ENCODE results near the gene TMEM41B.
"Not testable (repeated sequence)": the region's sequence is repeated elsewhere in the genome, so short reads cannot be mapped to it uniquely, and the experiment has no call there.

TMEM41B gene

DNA sequence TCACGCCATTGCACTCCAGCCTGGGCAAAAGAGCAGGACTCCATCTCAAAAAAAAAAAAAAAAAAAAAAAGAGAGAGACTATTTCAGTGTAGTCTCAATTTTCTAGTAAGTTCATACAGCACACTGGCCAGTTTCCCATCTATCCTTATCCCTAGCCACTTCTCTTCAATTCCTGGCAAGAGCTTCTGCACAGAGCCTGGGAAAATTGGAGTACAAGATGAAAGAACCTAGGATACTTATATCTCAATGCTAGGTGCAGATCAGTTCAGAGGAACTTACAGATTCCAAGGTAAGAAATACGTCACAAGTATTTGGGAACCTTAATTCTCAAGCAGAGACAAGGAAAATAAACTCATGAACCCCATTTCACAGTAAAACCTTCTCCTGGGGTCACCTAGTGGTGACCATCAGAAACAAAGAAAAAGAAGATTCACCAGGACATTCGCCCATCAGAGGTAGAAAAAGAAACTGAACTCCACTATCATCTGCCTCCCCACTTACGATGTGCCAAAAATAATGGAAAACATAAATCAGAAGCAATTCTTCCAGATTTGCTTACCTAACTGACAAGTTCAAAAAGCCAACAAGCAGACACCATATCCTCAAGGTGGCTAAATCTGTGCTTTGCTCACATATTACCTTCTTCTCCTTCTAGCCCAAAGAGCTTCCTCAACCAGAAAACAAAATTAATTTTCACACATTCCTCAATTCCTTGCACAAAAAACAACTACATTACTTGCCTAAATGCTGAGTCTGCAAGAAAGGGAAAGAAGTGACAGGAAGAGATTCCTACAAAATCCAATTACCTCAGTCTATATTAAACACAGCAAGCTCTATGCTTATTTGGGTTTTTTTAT lies 54.2 kb downstream of the TMEM41B start:
- no peak overlapping the region for H3K4me3 ChIP-seq
- TF ChIP-seq Cebpa-rat (IDR thresholded peaks at IDR 0.05): no peak
- H3K9ac ChIP-seq: peak overlapping the region in 3 of 11 experiments; percentile 6 to 31 (median 9); a peak in 3 of 22 replicates
- H3K27me3 ChIP-seq: no peaks in the 10 kb centered on the region
- H4K20me1 ChIP-seq: peaks cover 68 to 84% (median 78%) of the 10 kb centered on the region in 11 experiments
- H3K9me3 ChIP-seq (replicated peaks in 1 of 11): peaks cover 0 to 8% (median 0%) of the 10 kb centered on the region in 11 experiments; a peak in 6 of 22 replicates
- H3K4me2 ChIP-seq: peak overlapping the region; percentile 72 to 95 (median 84)
- H3K36me3 ChIP-seq: peaks cover 5 to 30% (median 20%) of the 10 kb centered on the region in 11 experiments; a peak in 21 of 22 replicates
- H3K27ac ChIP-seq: peak overlapping the region in 8 of 11 experiments; percentile 12 to 99 (median 28); a peak in 7 of 22 replicates
- H3K4me1 ChIP-seq: peaks cover 34 to 43% (median 39%) of the 10 kb centered on the region in 10 experiments

DNA sequence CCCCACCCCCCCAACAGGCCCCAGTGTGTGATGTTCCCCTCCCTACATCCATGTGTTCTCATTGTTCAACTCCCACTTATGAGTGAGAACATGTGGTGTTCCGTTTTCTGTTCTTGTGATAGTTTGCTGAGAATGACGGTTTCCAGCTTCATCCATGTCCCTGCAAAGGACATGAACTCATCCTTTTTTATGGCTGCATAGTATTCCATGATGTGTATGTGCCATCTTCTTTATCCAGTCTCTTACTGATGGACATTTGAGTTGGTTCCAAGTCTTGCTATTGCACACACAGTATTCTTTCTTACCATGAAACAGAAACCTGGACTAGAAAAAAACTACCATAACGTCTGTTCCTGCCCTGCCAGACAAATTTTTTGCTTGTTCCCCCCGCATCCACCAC lies 56.1 kb downstream of the TMEM41B start:
- H4K20me1 ChIP-seq: peaks cover 87 to 99% (median 96%) of the 10 kb centered on the region in 11 experiments
- H3K27ac ChIP-seq: not testable (repeated sequence)

DNA sequence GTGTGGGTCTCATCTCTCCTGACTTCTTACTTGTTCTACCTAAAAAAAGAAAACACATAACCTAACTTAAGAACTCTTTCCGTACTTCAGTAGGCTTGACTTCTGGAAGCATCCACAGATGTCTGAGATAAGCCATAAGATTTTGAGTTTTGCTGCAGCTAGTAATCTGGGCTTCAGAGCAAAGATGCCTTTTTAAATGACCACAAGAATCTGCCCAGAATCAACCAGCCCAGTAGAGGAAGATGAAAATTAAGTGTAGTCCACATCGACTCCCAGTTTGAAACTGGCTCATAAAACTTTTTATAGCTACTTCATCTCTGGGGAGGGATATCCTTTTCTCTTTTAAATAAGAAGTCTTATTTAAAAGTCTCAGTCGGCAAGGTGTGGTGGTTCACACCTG lies 60.0 kb downstream of the TMEM41B start:
- TF ChIP-seq Cebpa-rat (IDR thresholded peaks at IDR 0.05): no peak
- Histone ChIP-seq H3K4me1 (peaks cover 31 to 58% (median 46%) of the 10 kb centered on the region in 10 experiments), H4K20me1 (peaks cover 93 to 99% (median 98%) of the 10 kb centered on the region in 11 experiments)

More for the DNA sequence above, 56.1 kb downstream of the TMEM41B start:
- peaks cover 39 to 58% (median 48%) of the 10 kb centered on the region in 10 experiments for H3K4me1 ChIP-seq
- not testable (repeated sequence) for H3K4me3 ChIP-seq; H3K27me3 ChIP-seq; H3K9ac ChIP-seq; H3K9me3 ChIP-seq (replicated peaks in 1 of 11); H3K4me2 ChIP-seq
- peaks cover 5 to 46% (median 27%) of the 10 kb centered on the region in 11 experiments; a peak in 21 of 22 replicates for H3K36me3 ChIP-seq

DNA sequence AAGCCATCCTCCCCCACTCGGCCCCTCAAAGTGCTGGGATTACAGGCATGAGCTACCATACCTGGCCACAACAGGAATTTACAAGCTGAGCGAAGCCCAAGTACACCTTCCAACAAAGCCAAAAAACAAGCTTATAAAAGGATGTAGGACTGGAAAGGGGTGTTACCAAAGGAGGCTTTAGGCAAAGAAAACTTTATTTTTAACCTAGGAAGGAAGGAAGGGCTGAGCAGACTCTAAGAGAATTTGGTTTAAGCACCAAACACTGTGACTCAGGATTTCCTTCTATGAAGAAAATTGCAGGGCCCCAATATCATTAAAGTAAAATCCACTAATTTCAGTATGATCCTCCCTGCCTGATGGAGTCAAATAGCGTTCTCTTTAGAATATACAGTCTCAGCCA lies 61.3 kb downstream of the TMEM41B start:
- Histone ChIP-seq H4K20me1 (peaks cover 95 to 99% (median 99%) of the 10 kb centered on the region in 11 experiments), H3K27ac (peak overlapping the region in 8 of 11 experiments; percentile 17 to 51 (median 32); a peak in 11 of 22 replicates)
- no peak for TF ChIP-seq Cebpa-rat (IDR thresholded peaks at IDR 0.05)

More for the DNA sequence above, 60.0 kb downstream of the TMEM41B start:
- peaks cover 0 to 16% (median 0%) of the 10 kb centered on the region in 11 experiments; a peak in 3 of 22 replicates for H3K9me3 ChIP-seq (replicated peaks in 1 of 11)
- H3K4me3 ChIP-seq: no peak overlapping the region
- no peak overlapping the region for H3K27ac ChIP-seq
- H3K4me2 ChIP-seq: peak overlapping the region in 4 of 11 experiments; percentile 81 to 90 (median 86); a peak in 2 of 22 replicates
- H3K36me3 ChIP-seq: peaks cover 12 to 55% (median 32%) of the 10 kb centered on the region in 11 experiments
- H3K27me3 ChIP-seq: no peaks in the 10 kb centered on the region
- H3K9ac ChIP-seq: no peak overlapping the region

DNA sequence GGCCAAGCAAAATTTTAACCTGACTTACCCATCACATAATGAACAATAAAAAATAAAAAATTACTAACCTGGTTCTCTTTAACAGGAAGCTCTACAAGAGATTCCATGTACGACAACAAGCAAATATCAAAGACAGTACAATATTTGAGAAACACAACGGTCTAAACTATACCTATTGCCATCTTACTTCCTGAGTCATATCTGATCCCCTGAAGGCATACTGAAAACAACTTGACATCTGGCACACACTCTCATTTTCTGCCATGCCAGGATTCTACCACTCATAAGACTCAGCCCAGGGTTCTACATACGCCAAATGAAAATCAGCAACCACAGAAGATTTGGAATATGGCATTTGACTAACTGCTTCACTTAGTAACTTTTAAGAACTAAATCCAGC lies 63.1 kb downstream of the TMEM41B start:
- Histone ChIP-seq H4K20me1 (peaks cover 96 to 100% (median 100%) of the 10 kb centered on the region in 11 experiments), H3K27ac (no peak overlapping the region), H3K4me1 (peaks cover 44 to 79% (median 58%) of the 10 kb centered on the region in 10 experiments), H3K27me3 (no peaks in the 10 kb centered on the region), H3K9ac (no peak overlapping the region), H3K36me3 (peaks cover 12 to 55% (median 25%) of the 10 kb centered on the region in 11 experiments), H3K9me3 (replicated peaks in 1 of 11) (0 out of 22 replicates have a peak, but pooled peaks cover 0 to 10% (median 0%) of the 10 kb centered on the region in 11 experiments), H3K4me3 (no peak overlapping the region), H3K4me2 (peak overlapping the region in 8 of 11 experiments; percentile 14 to 89 (median 50); a peak in 6 of 22 replicates)
- no peak for TF ChIP-seq Cebpa-rat (IDR thresholded peaks at IDR 0.05)

More for the DNA sequence above, 61.3 kb downstream of the TMEM41B start:
- Histone ChIP-seq H3K27me3 (no peaks in the 10 kb centered on the region), H3K4me1 (peaks cover 34 to 61% (median 48%) of the 10 kb centered on the region in 10 experiments), H3K9me3 (replicated peaks in 1 of 11) (0 out of 22 replicates have a peak, but pooled peaks cover 0 to 10% (median 0%) of the 10 kb centered on the region in 11 experiments), H3K4me3 (peak overlapping the region in 2 of 10 experiments; percentile 3 to 4; a peak in 2 of 20 replicates), H3K4me2 (peak overlapping the region; percentile 51 to 90 (median 77)), H3K9ac (peak overlapping the region in 6 of 11 experiments; percentile 16 to 45 (median 34); a peak in 4 of 22 replicates), H3K36me3 (peaks cover 11 to 57% (median 25%) of the 10 kb centered on the region in 11 experiments)

DNA sequence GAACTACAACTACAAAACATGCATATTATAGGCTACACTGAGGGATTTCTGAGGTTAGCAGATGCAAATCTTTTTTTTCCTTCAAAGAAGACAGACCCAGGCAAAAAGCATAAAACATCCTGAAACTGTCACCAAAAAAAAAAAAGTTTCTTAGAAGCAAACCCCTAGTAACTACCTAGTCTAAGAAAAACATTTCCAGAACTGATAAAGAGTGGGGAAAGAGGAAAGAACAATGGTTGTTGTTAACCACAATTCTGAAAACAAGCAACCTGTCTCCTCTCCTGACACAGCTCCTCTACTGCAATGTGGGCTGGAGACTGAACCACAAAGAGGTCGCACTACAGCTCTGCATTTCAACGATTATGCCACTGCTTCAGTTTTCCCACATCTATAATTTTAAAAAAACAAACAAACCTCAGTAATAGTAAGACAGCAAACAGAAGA lies 64.2 kb downstream of the TMEM41B start:
- H3K4me1 ChIP-seq: peaks cover 44 to 87% (median 62%) of the 10 kb centered on the region in 10 experiments
- H3K27ac ChIP-seq: peak overlapping the region in 6 of 11 experiments; percentile 1 to 47 (median 20); a peak in 7 of 22 replicates
- H3K27me3 ChIP-seq: no peaks in the 10 kb centered on the region
- H3K9me3 ChIP-seq (replicated peaks in 1 of 11): 0 out of 22 replicates have a peak, but pooled peaks cover 0 to 10% (median 0%) of the 10 kb centered on the region in 11 experiments
- peak overlapping the region; percentile 28 to 89 (median 53); a peak in 21 of 22 replicates for H3K4me2 ChIP-seq
- TF ChIP-seq Cebpa-rat (IDR thresholded peaks at IDR 0.05): peak in 1 of 11 experiments; percentile 17; a peak in 1 of 22 replicates
- H3K36me3 ChIP-seq: peaks cover 5 to 44% (median 16%) of the 10 kb centered on the region in 11 experiments; a peak in 21 of 22 replicates
- peak overlapping the region in 3 of 11 experiments; percentile 12 to 37 (median 33); a peak in 1 of 22 replicates for H3K9ac ChIP-seq
- H4K20me1 ChIP-seq: peaks cover 93 to 100% (median 100%) of the 10 kb centered on the region in 11 experiments
- H3K4me3 ChIP-seq: no peak overlapping the region

DNA sequence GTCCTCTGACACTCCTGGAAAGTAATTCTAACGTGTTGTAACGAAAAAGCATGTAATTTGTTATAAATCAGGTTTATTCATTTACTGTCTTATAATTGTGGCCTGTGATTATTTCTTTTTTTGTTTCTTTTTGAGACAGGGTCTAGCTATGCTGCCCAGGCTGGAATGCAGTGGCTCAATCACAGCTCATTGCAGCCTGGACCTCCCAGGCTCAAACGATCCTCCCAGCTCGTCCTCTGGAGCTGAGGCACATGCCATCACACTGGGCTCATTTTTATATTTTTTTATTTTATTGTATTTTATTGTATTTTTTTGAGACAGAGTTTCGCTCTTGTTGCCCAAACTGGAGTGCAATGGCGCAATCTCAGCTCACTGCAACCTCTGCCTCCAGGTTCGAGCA lies 65.1 kb downstream of the TMEM41B start:
- Histone ChIP-seq H3K9ac (no peak overlapping the region), H3K4me3 (no peak overlapping the region), H3K36me3 (peaks cover 0 to 35% (median 14%) of the 10 kb centered on the region in 11 experiments; a peak in 17 of 22 replicates), H3K27ac (no peak overlapping the region), H3K9me3 (replicated peaks in 1 of 11) (0 out of 22 replicates have a peak, but pooled peaks cover 0 to 10% (median 0%) of the 10 kb centered on the region in 11 experiments), H3K4me2 (peak overlapping the region in 7 of 11 experiments; percentile 28 to 62 (median 48); a peak in 9 of 22 replicates), H3K4me1 (peaks cover 44 to 87% (median 62%) of the 10 kb centered on the region in 10 experiments), H3K27me3 (no peaks in the 10 kb centered on the region), H4K20me1 (peaks cover 95 to 100% (median 100%) of the 10 kb centered on the region in 11 experiments)
- peak in 1 of 11 experiments; percentile 13; a peak in 1 of 22 replicates for TF ChIP-seq Cebpa-rat (IDR thresholded peaks at IDR 0.05)

DNA sequence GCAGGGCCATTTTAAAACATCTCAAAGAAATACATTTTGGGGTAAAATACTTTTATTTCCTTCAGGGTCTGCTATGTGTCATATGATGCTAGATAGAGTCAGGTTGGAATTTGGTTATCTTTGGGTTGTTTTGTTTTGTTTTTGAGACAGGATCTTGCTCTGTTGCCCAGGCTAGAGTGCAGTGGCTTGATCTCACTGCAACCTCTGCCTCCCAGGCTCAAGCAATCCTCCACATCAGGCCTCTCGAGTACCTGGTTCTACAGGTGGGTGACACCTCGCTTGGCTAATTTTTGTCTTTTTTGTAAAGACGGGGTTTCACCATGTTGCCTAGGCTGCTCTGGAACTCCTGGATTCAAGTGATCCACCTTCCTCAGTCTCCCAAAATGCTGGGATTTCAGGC lies 66.5 kb downstream of the TMEM41B start:
- 0 out of 22 replicates have a peak, but pooled peaks cover 0 to 10% (median 0%) of the 10 kb centered on the region in 11 experiments for H3K9me3 ChIP-seq (replicated peaks in 1 of 11)
- H3K4me3 ChIP-seq: no peak overlapping the region
- no peaks in the 10 kb centered on the region for H3K27me3 ChIP-seq
- H3K4me2 ChIP-seq: no peak overlapping the region
- no peak for TF ChIP-seq Cebpa-rat (IDR thresholded peaks at IDR 0.05)
- H4K20me1 ChIP-seq: peaks cover 94 to 100% (median 100%) of the 10 kb centered on the region in 11 experiments
- peaks cover 0 to 27% (median 17%) of the 10 kb centered on the region in 11 experiments; a peak in 15 of 22 replicates for H3K36me3 ChIP-seq
- H3K9ac ChIP-seq: no peak overlapping the region
- peaks cover 36 to 82% (median 60%) of the 10 kb centered on the region in 10 experiments for H3K4me1 ChIP-seq
- H3K27ac ChIP-seq: no peak overlapping the region
